Omental fat pad (tissue), 4 donors: ENCODE data around the gene CPLX1. TPM values are rescaled to one million over a fixed set of nuclear protein-coding genes. Genes with fewer than 3 reads are reported as not detected.
"Not testable (repeated sequence)": the region's sequence is repeated elsewhere in the genome, so short reads cannot be mapped to it uniquely, and the experiment has no call there.

ENCODE experiments used
- ATAC-seq: fragments of 150-250 bp; one replicate; pipeline ENCODE4 v1.9.1; 2016; ENCODE audit warnings: mild to moderate bottlenecking, moderate library complexity; ENCODE audit not compliant: low FRiP score
- DNase-seq: peaks from one replicate; pipeline ENCODE4 v3.0.0-alpha.2; 2019; ENCODE audit warnings: low spot score
- CTCF ChIP-seq, 3 donors: fragments of 450-650 bp; IDR thresholded peaks; one replicate each; pipeline ENCODE4 v1.5.1; 2016 to 2017; ENCODE audit warnings: antibody characterized with exemption in 3 of 3, mild to moderate bottlenecking in 3 of 3, moderate library complexity in 2 of 3
- total RNA-seq, 4 donors: library from RNA; depleted of rRNA; stranded (reverse); fragments of >200 nt; gene quantifications; one replicate each; pipeline ENCODE4 v1.1.0, GENCODE V29; 2016

The CPLX1 gene
- total RNA-seq, 4 donors from 2014 or later: 1.1 to 2.0 (median 1.9) TPM; not detected in 1

- no peak for DNase-seq
- no peak for TF ChIP-seq CTCF (IDR thresholded peaks at IDR 0.05)
- ATAC-seq: no peak
Measured at GRCh38 chr4:738781-739280, 87.1 kb downstream of the CPLX1 start.

- ATAC-seq, DNase-seq: not testable (repeated sequence)
Measured at GRCh38 chr4:736561-736960, 89.4 kb downstream of the CPLX1 start.

- no peak for TF ChIP-seq CTCF (IDR thresholded peaks at IDR 0.05)
- DNase-seq: no peak
- ATAC-seq: no peak
Measured at GRCh38 chr4:735583-735982, 90.3 kb downstream of the CPLX1 start.

Other genes starting within 250 kb of the CPLX1 start
- gene TMEM271, start 249.8 kb downstream of the CPLX1 start, total RNA-seq: not detected
- 1 to 10 TPM in 3 of 4 donors, under 1 TPM in 1; 0.32 to 5.6 (median 2.9) TPM for gene PDE6B, start 200.6 kb downstream of the CPLX1 start, total RNA-seq
- gene ATP5ME, start 151.9 kb downstream of the CPLX1 start, total RNA-seq: 100 to 1,000 TPM in 2 of 4 donors, 10 to 100 TPM in 2; 54.3 to 147 (median 107) TPM
- gene MYL5, start 151.6 kb downstream of the CPLX1 start, total RNA-seq: 10 to 100 TPM in 1 of 4 donors, 1 to 10 TPM in 3; 8.7 to 19.0 (median 9.4) TPM
- 10 to 100 TPM in 3 of 4 donors, 1 to 10 TPM in 1; 9.4 to 21.1 (median 19.0) TPM for gene SLC49A3, start 137.0 kb downstream of the CPLX1 start, total RNA-seq
- gene PCGF3, start 120.3 kb downstream of the CPLX1 start, total RNA-seq: 10 to 100 TPM; 31.0 to 67.1 (median 48.8) TPM
- gene GAK, start 106.2 kb upstream of the CPLX1 start, total RNA-seq: 100 to 1,000 TPM in 2 of 4 donors, 10 to 100 TPM in 2; 62.3 to 126 (median 85.4) TPM
- 10 to 100 TPM; 21.9 to 35.3 (median 23.1) TPM for gene TMEM175, start 106.3 kb upstream of the CPLX1 start, total RNA-seq
- gene DGKQ, start 147.4 kb upstream of the CPLX1 start, total RNA-seq: 10 to 100 TPM in 1 of 4 donors, 1 to 10 TPM in 3; 4.8 to 10.2 (median 8.1) TPM
- gene IDUA, start 160.9 kb upstream of the CPLX1 start, total RNA-seq: 10 to 100 TPM; 15.5 to 32.2 (median 16.9) TPM
- gene SLC26A1, start 167.3 kb upstream of the CPLX1 start, total RNA-seq: under 1 TPM in 2 of 4 donors, not detected in 2; 0.09 to 0.12 TPM
- gene FGFRL1, start 185.5 kb upstream of the CPLX1 start, total RNA-seq: 10 to 100 TPM; 25.1 to 91.7 (median 68.8) TPM